Right atrium auricular region (tissue), 2 donors: Measurements from ENCODE around the gene NEDD8. TPM values are rescaled to one million over a fixed set of nuclear protein-coding genes. Genes with fewer than 3 reads are reported as not detected.
"Not testable (repeated sequence)": the region's sequence is repeated elsewhere in the genome, so short reads cannot be mapped to it uniquely, and the experiment has no call there.

Experiments
- DNase-seq: peaks from one replicate; pipeline ENCODE4 v3.0.0-alpha.2; 2019; ENCODE audit warnings: low spot score
- H3K27ac ChIP-seq, 2 donors: fragments of 200-600 bp; sonication (generic); 1 replicate in 1 of 2; 2 replicates in 1 of 2; pipeline ENCODE4 v1.5.1; 2016 to 2019
- H3K27me3 ChIP-seq, 2 donors: fragments of 200-600 bp; sonication (generic); one replicate each; pipeline versions ENCODE4 v1.5.1 to v1.6.0; 2017 to 2019
- H3K36me3 ChIP-seq: fragments of 200-600 bp; sonication (generic); one replicate; pipeline ENCODE4 v1.5.1; 2016
- H3K4me1 ChIP-seq, 2 donors: fragments of 200-600 bp; sonication (generic); one replicate each; pipeline versions ENCODE4 v1.5.1 to v1.6.0; 2017 to 2019
- H3K4me3 ChIP-seq, 2 donors: fragments of 200-600 bp; sonication (generic); 1 replicate in 1 of 2; 2 replicates in 1 of 2; pipeline ENCODE4 v1.5.1; 2017 to 2019; ENCODE audit warnings: mild to moderate bottlenecking in 1 of 2, moderate library complexity in 1 of 2
- H3K9me3 ChIP-seq, 2 donors: fragments of 200-600 bp; sonication (generic); one replicate each; pipeline ENCODE4 v1.5.1; 2019
- CTCF ChIP-seq, 2 donors: fragments of 200-600 bp; sonication (generic); IDR thresholded peaks; one replicate each; pipeline ENCODE4 v1.5.1; 2019; ENCODE audit warnings: antibody characterized with exemption in 2 of 2
- total RNA-seq, 2 donors: library from RNA; depleted of rRNA; stranded (reverse); fragments of >200 nt; gene quantifications; one replicate each; pipeline ENCODE4 v1.1.0, GENCODE V29; 2016

Gene NEDD8
- total RNA-seq, 2 donors from 2014 or later, result 184 to 206 TPM

DNA sequence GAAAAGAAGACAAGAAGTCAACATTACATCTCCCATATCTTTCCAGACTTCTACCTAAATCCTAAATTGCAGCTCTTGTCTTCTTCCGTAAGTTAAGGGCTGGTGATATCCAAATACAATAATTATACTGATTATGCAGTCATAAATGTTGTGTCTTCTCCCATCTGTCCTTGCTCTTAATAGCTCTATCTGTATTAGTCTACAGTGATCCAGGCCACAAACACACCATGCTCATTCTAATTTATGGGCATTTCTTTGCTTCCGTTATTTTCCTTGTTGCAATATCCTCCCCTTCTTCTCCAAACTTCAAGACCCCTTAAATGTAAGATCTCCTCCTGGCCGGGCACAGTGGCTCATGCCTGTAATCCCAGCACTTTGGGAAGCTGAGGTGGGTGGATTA lies 12.6 kb downstream of the NEDD8 start:
- H3K4me1 ChIP-seq, result peaks cover 0 to 14% of the 10 kb centered on the region in 2 donors
- H3K27me3 ChIP-seq, result no peaks in the 10 kb centered on the region
- no peak overlapping the region for H3K4me3 ChIP-seq
- no peak for DNase-seq
- no peak overlapping the region for H3K27ac ChIP-seq
- no peaks in the 10 kb centered on the region for H3K9me3 ChIP-seq
- TF ChIP-seq CTCF (IDR thresholded peaks at IDR 0.05), result no peak
- peaks cover 7% of the 10 kb centered on the region for H3K36me3 ChIP-seq

DNA sequence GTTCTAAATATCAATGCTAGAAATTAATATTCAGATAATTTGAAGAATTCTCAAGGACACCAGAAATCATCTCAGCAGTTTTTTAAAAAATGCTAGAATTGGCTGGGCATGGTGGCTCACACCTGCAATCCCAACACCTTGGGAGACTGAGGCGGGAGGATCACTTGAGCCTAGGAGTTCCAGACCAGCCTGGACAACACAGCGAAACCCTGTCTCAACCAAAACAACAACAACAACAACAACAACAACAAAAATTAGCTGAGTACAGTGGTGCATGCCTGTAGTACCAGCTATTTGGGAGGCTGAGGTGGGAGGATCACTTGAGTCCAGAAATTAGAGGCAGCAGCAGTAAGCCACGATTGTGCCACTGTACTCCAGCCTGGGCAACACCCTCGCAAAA lies 13.1 kb downstream of the NEDD8 start:
- DNase-seq, result no peak
- Histone ChIP-seq H3K27ac (no peak overlapping the region), H3K9me3 (no peaks in the 10 kb centered on the region), H3K36me3 (peaks cover 7% of the 10 kb centered on the region), H3K4me3 (no peak overlapping the region), H3K27me3 (no peaks in the 10 kb centered on the region), H3K4me1 (peaks cover 0 to 18% of the 10 kb centered on the region in 2 donors)
- TF ChIP-seq CTCF (IDR thresholded peaks at IDR 0.05), result no peak

GRCh38 chr14:24216876-24217275 lies 15.3 kb downstream of the NEDD8 start:
- H3K27me3 ChIP-seq, H3K9me3 ChIP-seq, H3K27ac ChIP-seq, DNase-seq, H3K4me3 ChIP-seq, H3K36me3 ChIP-seq: not testable (repeated sequence)
- peaks cover 0 to 28% of the 10 kb centered on the region in 2 donors for H3K4me1 ChIP-seq

GRCh38 chr14:24216345-24216699 lies 15.8 kb downstream of the NEDD8 start:
- TF ChIP-seq CTCF (IDR thresholded peaks at IDR 0.05), result no peak
- Histone ChIP-seq H3K27me3 (no peaks in the 10 kb centered on the region), H3K36me3 (peaks cover 7% of the 10 kb centered on the region), H3K4me1 (peaks cover 0 to 34% of the 10 kb centered on the region in 2 donors), H3K27ac (peak overlapping the region; percentile 89 to 90), H3K4me3 (peak overlapping the region in 1 of 2 donors; percentile 72), H3K9me3 (no peaks in the 10 kb centered on the region)
- no peak for DNase-seq

DNA sequence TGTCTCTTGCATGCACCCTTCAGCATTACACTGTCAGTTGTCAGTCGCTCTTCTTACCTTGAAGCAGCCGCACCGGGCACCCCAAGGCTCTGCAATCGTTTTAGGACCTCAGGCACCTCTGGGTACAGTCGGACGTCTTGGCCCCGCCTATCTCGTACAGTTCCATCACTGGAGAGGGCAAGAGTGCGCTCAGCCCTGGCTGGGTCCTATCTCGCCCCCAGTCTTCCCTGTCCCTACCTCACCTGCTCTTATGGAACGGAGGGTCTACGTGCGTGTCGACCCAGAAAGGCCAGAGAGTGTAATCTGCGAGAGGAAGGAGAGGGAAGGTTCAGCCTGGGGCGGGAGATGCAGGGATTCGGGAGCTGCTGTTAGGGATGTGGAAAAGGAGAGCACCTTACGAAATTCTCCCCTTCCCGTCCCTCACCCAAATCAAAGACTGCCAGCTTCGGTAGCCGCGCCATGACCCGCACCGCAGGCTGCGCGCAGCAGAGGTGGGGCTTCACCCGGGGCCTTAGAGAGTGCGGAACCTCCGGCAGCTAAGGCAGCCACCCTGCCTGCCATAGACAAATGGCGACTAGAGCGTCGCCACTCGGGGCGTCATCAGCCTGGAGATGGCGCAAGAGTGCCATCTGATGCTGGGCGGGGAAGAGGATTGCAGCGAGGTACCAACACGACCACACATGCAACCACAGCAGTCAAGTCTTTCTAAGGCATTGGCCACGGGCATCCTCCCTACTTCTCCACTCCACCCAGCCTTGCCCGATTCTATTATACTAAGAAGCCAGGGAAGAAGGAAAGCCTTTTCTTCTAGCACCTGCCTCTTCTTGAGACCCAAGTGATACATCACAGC lies 16.4 kb downstream of the NEDD8 start, which contains the start of gene MDP1:
Gene MDP1 (minus strand): TSS at position 572 of the 850 bp plus-strand sequence. CDS start 111 bp downstream, at position 461.
- peak; percentile 88 for DNase-seq
- H3K9me3 ChIP-seq, result no peaks in the 10 kb centered on the region
- peak within 1 kb of the TSS; percentile 68 to 72 for H3K4me3 ChIP-seq
- H3K27me3 ChIP-seq, result no peaks in the 10 kb centered on the region
- H3K36me3 ChIP-seq, result peaks cover 7% of the 10 kb centered on the region
- H3K4me1 ChIP-seq, result peaks cover 0 to 35% of the 10 kb centered on the region in 2 donors
- peak in 1 of 2 donors; percentile 78 for TF ChIP-seq CTCF (IDR thresholded peaks at IDR 0.05)
- peak within 1 kb of the TSS; percentile 89 to 90 for H3K27ac ChIP-seq

DNA sequence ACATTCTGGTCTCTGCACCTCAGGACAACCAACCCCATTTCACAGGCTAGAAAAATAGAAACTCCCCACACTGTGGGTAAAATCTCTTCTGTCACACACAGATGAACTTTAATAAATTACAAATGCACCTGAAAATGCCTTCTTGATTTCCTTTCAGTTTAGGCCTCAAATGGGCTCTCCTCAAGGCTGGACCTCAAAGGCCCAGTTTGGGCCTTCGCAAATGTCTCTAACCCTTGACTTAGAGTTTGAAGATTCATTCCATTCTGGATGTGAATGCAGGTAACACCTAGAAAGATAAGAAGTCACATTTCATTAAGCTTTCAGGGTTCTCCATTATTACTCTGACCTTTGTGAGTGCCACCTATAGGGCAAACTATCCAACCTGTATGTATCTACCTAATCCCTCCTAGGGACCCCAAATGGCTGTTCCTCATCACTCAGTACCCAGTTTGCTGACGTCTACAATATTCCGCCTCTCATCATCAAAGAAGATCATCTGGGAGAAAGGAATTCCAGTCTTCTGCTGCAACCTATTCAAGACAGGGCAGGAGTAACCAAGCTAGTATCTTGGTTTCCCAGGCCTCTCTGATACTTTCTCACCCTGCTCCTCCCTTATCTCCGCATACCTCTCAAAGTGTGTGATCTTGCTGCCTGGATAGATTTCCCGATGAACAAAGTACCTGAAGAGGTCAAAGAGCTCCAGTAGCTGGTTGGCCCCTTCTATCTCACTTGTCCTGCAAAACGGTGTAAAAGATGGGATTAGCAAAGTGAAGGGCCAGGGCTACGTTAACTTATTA lies 18.1 kb downstream of the NEDD8 start:
- TF ChIP-seq CTCF (IDR thresholded peaks at IDR 0.05), result no peak
- Histone ChIP-seq H3K36me3 (peaks cover 18% of the 10 kb centered on the region), H3K9me3 (no peaks in the 10 kb centered on the region), H3K4me1 (peaks cover 0 to 35% of the 10 kb centered on the region in 2 donors), H3K27ac (peak overlapping the region; percentile 89 to 97), H3K4me3 (peak overlapping the region; percentile 78 to 93), H3K27me3 (no peaks in the 10 kb centered on the region)
- DNase-seq, result no peak
